SK-N-SH treated with all-trans-retinoic acid at 6 μM for 48 hours (cell line): ENCODE results near the gene TIMP2.

Experiments used
- RARB ChIP-seq: fragments of 250-450 bp; sonication (Bioruptor Pico); IDR thresholded peaks from 2 replicates; pipeline ENCODE4 v1.8.0; 2021; ENCODE audit warnings: mild to moderate bottlenecking, moderate library complexity
- SNAI2 ChIP-seq: fragments of 250-450 bp; sonication (Bioruptor Pico); IDR thresholded peaks from 2 replicates; pipeline ENCODE4 v1.5.0; 2020; ENCODE audit warnings: mild to moderate bottlenecking, moderate library complexity
- TCF4 ChIP-seq: fragments of 250-450 bp; sonication (Bioruptor Pico); IDR thresholded peaks from 2 replicates; pipeline ENCODE4 v1.8.0; 2021; ENCODE audit warnings: mild to moderate bottlenecking, moderate library complexity, borderline replicate concordance
- TOX ChIP-seq: fragments of 250-450 bp; sonication (Bioruptor Pico); IDR thresholded peaks from 2 replicates; pipeline ENCODE4 v1.8.0; 2021; ENCODE audit warnings: mild to moderate bottlenecking, moderate library complexity, borderline replicate concordance
- ZC3H10 ChIP-seq: fragments of 250-450 bp; sonication (Bioruptor Pico); IDR thresholded peaks from 2 replicates; pipeline ENCODE4 v1.5.1; 2021; ENCODE audit warnings: mild to moderate bottlenecking, moderate library complexity

GRCh38 chr17:78962345-78962983 is 37.3 kb upstream of the TIMP2 start:
- TF ChIP-seq ZC3H10 (CRISPR knock-in tag) (no peak), TCF4 (CRISPR knock-in tag) (no peak), RARB (CRISPR knock-in tag) (no peak), SNAI2 (CRISPR knock-in tag) (no peak), TOX (CRISPR knock-in tag) (no peak)
